ENCODE data around the gene ATXN7L2.

Gene ATXN7L2

GRCh38 chr1:109503935-109504334 lies 20.2 kb downstream of the ATXN7L2 start:
- Histone ChIP-seq H3K9me3 (replicated peaks in 1 of 11) (no peaks in the 10 kb centered on the region), H3K4me3 (no peak overlapping the region), H3K9ac (no peak overlapping the region), H3K36me3 (peaks cover 6 to 23% (median 17%) of the 10 kb centered on the region in 11 experiments; a peak in 18 of 22 replicates), H3K27ac (no peak overlapping the region), H3K27me3 (no peaks in the 10 kb centered on the region), H3K4me2 (no peak overlapping the region), H3K4me1 (peaks cover 44 to 64% (median 54%) of the 10 kb centered on the region in 10 experiments), H4K20me1 (peaks cover 0 to 33% (median 29%) of the 10 kb centered on the region in 11 experiments; a peak in 17 of 22 replicates)
- no peak for TF ChIP-seq Cebpa-rat (IDR thresholded peaks at IDR 0.05)

GRCh38 chr1:109504974-109505373 lies 21.3 kb downstream of the ATXN7L2 start:
- peaks cover 0 to 23% (median 21%) of the 10 kb centered on the region in 11 experiments; a peak in 17 of 22 replicates for H4K20me1 ChIP-seq
- H3K4me2 ChIP-seq: no peak overlapping the region
- H3K36me3 ChIP-seq: peaks cover 6 to 15% (median 12%) of the 10 kb centered on the region in 11 experiments; a peak in 16 of 22 replicates
- H3K4me3 ChIP-seq: no peak overlapping the region
- no peak overlapping the region for H3K27ac ChIP-seq
- no peak overlapping the region for H3K9ac ChIP-seq
- no peaks in the 10 kb centered on the region for H3K9me3 ChIP-seq (replicated peaks in 1 of 11)
- H3K27me3 ChIP-seq: peaks cover 0 to 4% (median 0%) of the 10 kb centered on the region in 11 experiments; a peak in 1 of 22 replicates
- peaks cover 38 to 61% (median 50%) of the 10 kb centered on the region in 10 experiments for H3K4me1 ChIP-seq
- TF ChIP-seq Cebpa-rat (IDR thresholded peaks at IDR 0.05): no peak

- no peaks in the 10 kb centered on the region for H3K9me3 ChIP-seq (replicated peaks in 1 of 11)
- peaks cover 10 to 34% (median 22%) of the 10 kb centered on the region in 10 experiments for H3K4me1 ChIP-seq
- peak overlapping the region in 1 of 10 experiments; percentile 66; a peak in 1 of 20 replicates for H3K4me3 ChIP-seq
- no peaks in the 10 kb centered on the region for H4K20me1 ChIP-seq
- peak overlapping the region in 8 of 11 experiments; percentile 89 to 99 (median 98); a peak in 13 of 22 replicates for H3K4me2 ChIP-seq
- no peak overlapping the region for H3K27ac ChIP-seq
- no peak for TF ChIP-seq Cebpa-rat (IDR thresholded peaks at IDR 0.05)
- H3K27me3 ChIP-seq: peaks cover 0 to 4% (median 0%) of the 10 kb centered on the region in 11 experiments; a peak in 1 of 22 replicates
- no peak overlapping the region for H3K9ac ChIP-seq
- H3K36me3 ChIP-seq: peaks cover 0 to 6% (median 0%) of the 10 kb centered on the region in 11 experiments; a peak in 1 of 22 replicates
Observed at GRCh38 chr1:109508001-109508872, 24.5 kb downstream of the ATXN7L2 start.

- H4K20me1 ChIP-seq: no peaks in the 10 kb centered on the region
- peak overlapping the region; percentile 62 to 85 (median 74); a peak in 19 of 20 replicates for H3K4me3 ChIP-seq
- no peak overlapping the region for H3K27ac ChIP-seq
- peaks cover 0 to 4% (median 0%) of the 10 kb centered on the region in 11 experiments; a peak in 1 of 22 replicates for H3K27me3 ChIP-seq
- peaks cover 0 to 6% (median 0%) of the 10 kb centered on the region in 11 experiments; a peak in 1 of 22 replicates for H3K36me3 ChIP-seq
- peak overlapping the region; percentile 89 to 99 (median 97) for H3K4me2 ChIP-seq
- H3K4me1 ChIP-seq: peaks cover 10 to 28% (median 20%) of the 10 kb centered on the region in 10 experiments
- H3K9ac ChIP-seq: peak overlapping the region in 7 of 11 experiments; percentile 77 to 83 (median 81); a peak in 13 of 22 replicates
- no peaks in the 10 kb centered on the region for H3K9me3 ChIP-seq (replicated peaks in 1 of 11)
- TF ChIP-seq Cebpa-rat (IDR thresholded peaks at IDR 0.05): no peak
Observed at GRCh38 chr1:109508873-109509175, 25.1 kb downstream of the ATXN7L2 start.

- Histone ChIP-seq H3K9ac (peak within 1 kb of the TSS; percentile 65 to 83 (median 80)), H3K27ac (peak within 1 kb of the TSS in 10 of 11 experiments; percentile 27 to 64 (median 46); a peak in 16 of 22 replicates), H3K36me3 (peaks cover 0 to 3% (median 0%) of the 10 kb centered on the region in 11 experiments; a peak in 1 of 22 replicates), H3K4me1 (peaks cover 10 to 21% (median 15%) of the 10 kb centered on the region in 10 experiments), H3K9me3 (replicated peaks in 1 of 11) (no peaks in the 10 kb centered on the region), H3K4me3 (peak within 1 kb of the TSS; percentile 62 to 85 (median 74)), H3K4me2 (peak within 1 kb of the TSS; percentile 89 to 99 (median 97)), H3K27me3 (peaks cover 0 to 4% (median 0%) of the 10 kb centered on the region in 11 experiments; a peak in 1 of 22 replicates), H4K20me1 (no peaks in the 10 kb centered on the region)
- no peak for TF ChIP-seq Cebpa-rat (IDR thresholded peaks at IDR 0.05)
Observed at GRCh38 chr1:109509176-109510134, 25.8 kb downstream of the ATXN7L2 start, which contains the start of gene AMIGO1. Gene AMIGO1 (minus strand): TSS chr1:109509727. CDS start chr1:109508912, 815 bp downstream.

- Histone ChIP-seq H3K4me2 (no peak overlapping the region), H4K20me1 (no peaks in the 10 kb centered on the region), H3K9ac (no peak overlapping the region), H3K4me3 (no peak overlapping the region), H3K27me3 (peaks cover 0 to 4% (median 0%) of the 10 kb centered on the region in 11 experiments; a peak in 1 of 22 replicates), H3K27ac (no peak overlapping the region), H3K9me3 (replicated peaks in 1 of 11) (no peaks in the 10 kb centered on the region), H3K4me1 (peaks cover 6 to 18% (median 14%) of the 10 kb centered on the region in 10 experiments), H3K36me3 (no peaks in the 10 kb centered on the region)
- TF ChIP-seq Cebpa-rat (IDR thresholded peaks at IDR 0.05): no peak
Observed at GRCh38 chr1:109513110-109513710, 29.5 kb downstream of the ATXN7L2 start.

- no peaks in the 10 kb centered on the region for H3K36me3 ChIP-seq
- H3K4me2 ChIP-seq: no peak overlapping the region
- H3K27me3 ChIP-seq: 0 out of 22 replicates have a peak, but pooled peaks cover 0 to 4% (median 0%) of the 10 kb centered on the region in 11 experiments
- H3K9ac ChIP-seq: no peak overlapping the region
- no peak for TF ChIP-seq Cebpa-rat (IDR thresholded peaks at IDR 0.05)
- no peak overlapping the region for H3K4me3 ChIP-seq
- no peaks in the 10 kb centered on the region for H3K9me3 ChIP-seq (replicated peaks in 1 of 11)
- peaks cover 5 to 8% (median 7%) of the 10 kb centered on the region in 10 experiments for H3K4me1 ChIP-seq
- no peak overlapping the region for H3K27ac ChIP-seq
- no peaks in the 10 kb centered on the region for H4K20me1 ChIP-seq
Observed at GRCh38 chr1:109514846-109515245, 31.1 kb downstream of the ATXN7L2 start.

- Histone ChIP-seq H3K9ac (no peak overlapping the region), H3K27me3 (no peaks in the 10 kb centered on the region), H3K27ac (no peak overlapping the region), H3K4me2 (no peak overlapping the region), H3K36me3 (no peaks in the 10 kb centered on the region), H3K4me1 (no peaks in the 10 kb centered on the region; a peak in 1 of 20 replicates), H3K9me3 (replicated peaks in 1 of 11) (no peaks in the 10 kb centered on the region), H4K20me1 (no peaks in the 10 kb centered on the region), H3K4me3 (no peak overlapping the region)
- TF ChIP-seq Cebpa-rat (IDR thresholded peaks at IDR 0.05): no peak
Observed at GRCh38 chr1:109516872-109517271, 33.2 kb downstream of the ATXN7L2 start.

All from BLaER1 treated with 17β-estradiol and CSF1 and Interleukin-3, amounts not matched to agents 10 nM and 100 nM (cell line).